GM19035 (cell line): Measurements from ENCODE around the gene LRRC58.

Experiments used
- ATAC-seq: cut with Tn5 transposase; IDR thresholded peaks from one replicate; pipeline ENCODE4 v1.9.1; 2021; ENCODE audit not compliant: unreplicated experiment

LRRC58 gene

DNA sequence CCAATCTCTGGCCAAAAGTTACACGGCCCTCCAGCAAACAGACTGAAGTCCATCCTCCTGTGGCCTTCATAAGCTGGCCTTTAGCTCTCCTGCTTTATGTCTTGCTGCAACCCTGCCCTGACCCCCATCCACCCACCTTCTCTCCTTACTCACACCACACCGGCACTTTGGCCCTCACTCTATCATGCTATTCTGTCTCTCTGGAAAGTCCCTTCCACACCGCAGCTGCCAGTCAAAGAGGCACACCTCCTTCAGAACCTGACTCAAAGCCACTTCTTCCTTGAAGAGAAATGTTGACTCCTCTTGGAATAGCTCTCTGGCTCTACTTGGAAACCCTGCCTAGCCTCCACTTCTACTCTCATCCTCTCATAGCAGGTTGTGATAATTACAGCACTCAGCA, 68.6 kb downstream of the LRRC58 start:
- ATAC-seq, result no peak

DNA sequence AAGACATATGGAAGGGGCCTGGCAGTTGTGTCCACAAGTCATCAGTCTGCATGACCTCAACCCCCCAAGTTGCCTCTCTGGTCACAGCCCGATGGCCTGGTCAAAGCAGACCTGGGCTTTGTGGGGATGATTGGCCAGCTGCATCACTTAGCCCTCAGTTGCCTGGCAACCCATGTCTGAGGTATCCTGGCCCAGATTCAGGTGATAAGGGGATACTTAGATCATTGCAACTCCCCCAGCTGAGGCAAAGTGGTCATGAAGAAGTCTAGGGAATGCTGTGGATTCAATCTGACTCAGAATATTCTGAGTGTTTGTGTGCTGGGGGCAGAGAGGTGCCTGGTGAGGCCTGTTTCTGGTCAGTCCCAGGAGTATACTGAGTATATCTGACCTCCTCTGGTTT, 69.1 kb downstream of the LRRC58 start:
- ATAC-seq, result no peak

DNA sequence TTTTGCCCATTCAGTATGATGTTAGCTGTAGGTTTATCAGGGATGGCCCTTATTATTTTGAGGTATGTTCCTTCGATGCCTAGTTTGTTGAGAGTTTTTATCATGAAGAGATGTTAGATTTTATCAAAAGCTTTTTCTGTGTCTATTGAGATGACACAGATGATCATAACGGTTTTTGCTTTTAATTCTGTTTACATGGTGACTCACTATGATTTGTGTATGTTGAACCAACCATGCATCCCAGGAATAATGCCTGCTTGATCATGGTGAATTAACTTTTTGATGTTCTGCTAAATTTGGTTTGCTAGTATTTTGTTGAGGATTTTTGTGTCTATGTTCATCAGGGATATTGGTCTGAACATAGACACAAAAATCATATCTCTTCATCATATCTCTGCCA, 72.4 kb downstream of the LRRC58 start:
- ATAC-seq, result no peak

DNA sequence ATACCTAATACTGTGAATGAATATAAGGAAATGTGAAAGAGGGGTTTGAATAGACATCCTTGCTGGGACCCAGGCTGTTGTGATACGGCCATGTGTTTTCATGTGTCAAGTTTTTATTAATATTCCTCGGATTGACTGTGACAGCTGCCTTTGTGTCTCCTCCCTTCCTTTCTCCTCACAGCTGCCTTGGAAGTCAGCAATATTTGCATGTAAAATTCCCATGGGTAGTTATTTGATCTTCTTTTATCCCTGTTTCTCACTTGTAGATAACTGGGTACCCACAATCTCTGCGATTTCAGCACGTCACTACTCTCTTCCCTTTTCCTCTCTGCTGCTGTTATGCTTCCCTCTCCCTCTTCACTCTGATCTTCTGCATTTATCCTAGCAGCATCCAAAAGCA, 73.5 kb downstream of the LRRC58 start:
- no peak for ATAC-seq

DNA sequence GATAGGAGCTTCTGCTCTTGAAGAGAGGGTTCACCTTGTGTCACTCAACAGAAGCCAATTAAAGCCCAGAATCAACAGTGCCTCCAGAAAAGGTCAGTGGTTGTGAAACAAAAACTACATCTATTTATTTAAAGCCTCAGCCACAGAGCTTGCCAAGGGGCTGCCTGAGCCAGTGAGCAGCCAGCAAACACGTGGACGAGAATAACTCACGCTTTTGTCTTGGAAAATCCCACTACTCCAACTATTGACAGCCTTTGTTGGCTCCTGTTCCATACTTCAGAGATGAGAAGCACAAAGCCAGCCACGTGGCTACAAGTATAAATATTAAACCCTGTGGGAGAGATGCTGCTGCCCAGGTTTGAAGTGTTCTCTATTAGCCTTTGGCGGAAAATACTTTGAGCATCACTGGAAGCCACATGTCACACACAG, 74.4 kb downstream of the LRRC58 start:
- ATAC-seq, result no peak
